ENCODE measurements around the gene ZNF423. TPM values are rescaled to one million over a fixed set of nuclear protein-coding genes. Genes with fewer than 3 reads are reported as not detected.

ZNF423 gene
- total RNA-seq, 4 donors from 2014 or later: 0.67 to 3.7 (median 2.2) TPM

DNA sequence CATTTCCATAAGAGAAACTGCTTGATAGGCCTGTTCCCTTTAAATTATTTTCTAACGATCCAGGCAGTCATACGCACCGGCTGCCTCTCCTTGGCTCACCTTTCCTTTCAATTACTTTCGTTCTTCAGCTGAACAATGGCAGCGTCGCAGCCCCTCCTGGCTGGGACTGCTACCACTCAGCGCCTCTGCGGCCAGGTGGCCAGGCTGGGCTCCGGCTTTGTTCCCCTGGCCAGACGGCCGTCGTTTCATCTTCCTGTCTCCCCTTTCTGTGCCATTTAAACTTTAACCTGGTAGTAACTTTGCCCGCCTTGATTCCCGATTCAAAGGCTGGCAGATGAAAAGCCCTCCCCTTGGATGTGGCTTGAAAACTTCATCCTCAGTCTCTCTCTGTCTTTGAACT is 403.3 kb downstream of the ZNF423 start:
- peak in 1 of 2 donors; percentile 12 for DNase-seq (ENCODE audit: low spot score in 2 of 2)
- no peak for TF ChIP-seq POLR2A (IDR thresholded peaks at IDR 0.05)
- TF ChIP-seq, protein P1, sequence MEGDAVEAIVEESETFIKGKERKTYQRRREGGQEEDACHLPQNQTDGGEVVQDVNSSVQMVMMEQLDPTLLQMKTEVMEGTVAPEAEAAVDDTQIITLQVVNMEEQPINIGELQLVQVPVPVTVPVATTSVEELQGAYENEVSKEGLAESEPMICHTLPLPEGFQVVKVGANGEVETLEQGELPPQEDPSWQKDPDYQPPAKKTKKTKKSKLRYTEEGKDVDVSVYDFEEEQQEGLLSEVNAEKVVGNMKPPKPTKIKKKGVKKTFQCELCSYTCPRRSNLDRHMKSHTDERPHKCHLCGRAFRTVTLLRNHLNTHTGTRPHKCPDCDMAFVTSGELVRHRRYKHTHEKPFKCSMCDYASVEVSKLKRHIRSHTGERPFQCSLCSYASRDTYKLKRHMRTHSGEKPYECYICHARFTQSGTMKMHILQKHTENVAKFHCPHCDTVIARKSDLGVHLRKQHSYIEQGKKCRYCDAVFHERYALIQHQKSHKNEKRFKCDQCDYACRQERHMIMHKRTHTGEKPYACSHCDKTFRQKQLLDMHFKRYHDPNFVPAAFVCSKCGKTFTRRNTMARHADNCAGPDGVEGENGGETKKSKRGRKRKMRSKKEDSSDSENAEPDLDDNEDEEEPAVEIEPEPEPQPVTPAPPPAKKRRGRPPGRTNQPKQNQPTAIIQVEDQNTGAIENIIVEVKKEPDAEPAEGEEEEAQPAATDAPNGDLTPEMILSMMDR (IDR thresholded peaks at IDR 0.05): no peak
- intact Hi-C loops (cut with DNase I; ENCODE audit: low total_unique reads): no loop called here
- H3K4me3 ChIP-seq (ENCODE audit: low read depth, poor library complexity, severe bottlenecking): no peak overlapping the region
- whole genome bisulfite sequencing, 2 donors: 34 to 41% methylated on average over 14 of the region's 14 CpGs

DNA sequence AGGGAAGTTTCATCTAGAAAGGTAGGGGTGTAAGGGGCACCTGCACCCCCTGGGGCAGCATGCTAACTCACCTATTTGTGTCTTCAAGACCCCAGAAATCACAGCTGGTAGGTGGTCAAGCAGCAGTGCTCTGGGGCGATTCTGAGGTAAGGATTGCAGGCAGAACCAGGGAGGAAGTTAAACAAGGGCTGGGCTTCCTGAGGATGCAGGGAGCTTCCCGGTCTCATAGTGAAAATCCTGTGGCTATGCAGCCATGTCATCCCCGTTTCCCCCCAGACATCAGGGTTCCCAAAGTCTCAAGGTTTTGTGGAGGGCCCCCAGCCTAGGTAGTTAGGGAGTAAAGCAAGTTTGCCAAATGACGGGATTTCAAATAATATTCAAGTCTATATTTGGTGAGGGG is 403.8 kb downstream of the ZNF423 start:
- intact Hi-C loops (cut with DNase I; ENCODE audit: low total_unique reads): no loop called here
- no peak for DNase-seq (ENCODE audit: low spot score in 2 of 2)
- no peak overlapping the region for H3K4me3 ChIP-seq (ENCODE audit: low read depth, poor library complexity, severe bottlenecking)
- TF ChIP-seq, protein P1 (IDR thresholded peaks at IDR 0.05): no peak
- no peak for TF ChIP-seq POLR2A (IDR thresholded peaks at IDR 0.05)
- 43 to 47% methylated on average over 4 of the region's 4 CpGs for WGBS, 2 donors

DNA sequence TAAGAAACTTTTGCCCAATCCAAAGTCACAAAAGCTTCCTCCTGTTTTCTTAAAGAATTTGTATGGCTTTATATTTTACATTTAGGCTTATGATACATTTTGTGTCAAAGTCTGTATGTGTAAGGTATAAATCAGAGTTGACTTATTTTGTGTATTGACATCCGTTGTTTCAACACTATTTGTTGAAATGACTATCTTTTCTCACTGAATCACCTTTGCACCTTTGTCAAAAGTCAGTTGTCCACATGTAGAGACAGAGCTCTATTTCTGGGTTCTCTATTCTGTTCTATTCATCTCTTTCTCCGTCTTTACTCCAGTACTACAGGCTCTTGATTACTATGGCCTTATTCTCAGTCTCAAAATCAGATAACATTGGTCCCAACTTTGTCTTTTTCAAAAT is 409.1 kb downstream of the ZNF423 start:
- DNase-seq (ENCODE audit: low spot score in 2 of 2): no peak
- no peak overlapping the region for H3K4me3 ChIP-seq (ENCODE audit: low read depth, poor library complexity, severe bottlenecking)
- intact Hi-C loops (cut with DNase I; ENCODE audit: low total_unique reads): no loop called here
- WGBS, 2 donors: 87 to 92% methylated on average over 2 of the region's 2 CpGs
- no peak for TF ChIP-seq POLR2A (IDR thresholded peaks at IDR 0.05)
- TF ChIP-seq, protein P1 (IDR thresholded peaks at IDR 0.05): no peak

- WGBS, 2 donors: 76 to 78% methylated on average over 9 of the region's 9 CpGs
- TF ChIP-seq, protein P1 (IDR thresholded peaks at IDR 0.05): no peak
- TF ChIP-seq POLR2A (IDR thresholded peaks at IDR 0.05): no peak
- no peak overlapping the region for H3K4me3 ChIP-seq (ENCODE audit: low read depth, poor library complexity, severe bottlenecking)
- no peak for DNase-seq (ENCODE audit: low spot score in 2 of 2)
- intact Hi-C loops (cut with DNase I; ENCODE audit: low total_unique reads): no loop called here
These were observed 412.3 kb downstream of the ZNF423 start for GRCh38 chr16:49443576-49443975.

- no peak overlapping the region for H3K4me3 ChIP-seq (ENCODE audit: low read depth, poor library complexity, severe bottlenecking)
- TF ChIP-seq POLR2A (IDR thresholded peaks at IDR 0.05): no peak
- TF ChIP-seq, protein P1 (IDR thresholded peaks at IDR 0.05): no peak
- DNase-seq (ENCODE audit: low spot score in 2 of 2): no peak
- WGBS, 2 donors: 50 to 68% methylated on average over 5 of the region's 5 CpGs
- intact Hi-C loops (cut with DNase I; ENCODE audit: low total_unique reads): no loop called here
These were observed 413.1 kb downstream of the ZNF423 start for GRCh38 chr16:49442805-49443204.

- DNase-seq (ENCODE audit: low spot score in 2 of 2): peak in 1 of 2 donors; percentile 87
- intact Hi-C loops (cut with DNase I; ENCODE audit: low total_unique reads): no loop called here
- no peak for TF ChIP-seq POLR2A (IDR thresholded peaks at IDR 0.05)
- TF ChIP-seq, protein P1 (IDR thresholded peaks at IDR 0.05): no peak
- H3K4me3 ChIP-seq (ENCODE audit: low read depth, poor library complexity, severe bottlenecking): no peak overlapping the region
- whole genome bisulfite sequencing, 2 donors: 2 to 5% methylated on average over 13 to 14 of the region's 18 CpGs
These were observed 414.5 kb downstream of the ZNF423 start for GRCh38 chr16:49441366-49441780.

Data from lower leg skin (tissue), 4 donors.